GM18526 (cell line): ENCODE data around the gene CCR9.

Experiments used
- POLR2A ChIP-seq: IDR thresholded peaks from 3 replicates; pipeline ENCODE4 v1.6.1; 2011; ENCODE audit not compliant: insufficient read length; ENCODE audit errors: extremely low read depth

The CCR9 gene

DNA sequence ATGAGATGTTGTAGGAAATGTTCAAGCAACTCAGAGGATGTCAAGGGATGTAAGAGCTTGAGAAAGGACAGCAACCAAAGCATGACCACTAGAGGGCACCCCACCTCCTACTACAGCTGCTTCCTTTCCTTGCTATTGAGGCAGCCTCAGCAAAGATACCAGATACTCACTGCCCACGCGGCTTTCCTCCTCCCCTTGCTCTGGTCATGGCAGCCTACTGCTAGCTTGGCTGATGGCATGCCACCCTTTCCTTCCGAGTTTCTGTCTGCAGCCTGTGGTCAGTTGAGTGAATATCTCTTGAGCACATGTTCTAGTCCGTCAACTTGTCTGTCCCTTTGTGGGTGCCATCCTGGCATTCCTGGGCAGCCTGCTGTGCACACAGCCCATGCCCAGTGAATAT lies 52.5 kb downstream of the CCR9 start:
- no peak for TF ChIP-seq POLR2A

DNA sequence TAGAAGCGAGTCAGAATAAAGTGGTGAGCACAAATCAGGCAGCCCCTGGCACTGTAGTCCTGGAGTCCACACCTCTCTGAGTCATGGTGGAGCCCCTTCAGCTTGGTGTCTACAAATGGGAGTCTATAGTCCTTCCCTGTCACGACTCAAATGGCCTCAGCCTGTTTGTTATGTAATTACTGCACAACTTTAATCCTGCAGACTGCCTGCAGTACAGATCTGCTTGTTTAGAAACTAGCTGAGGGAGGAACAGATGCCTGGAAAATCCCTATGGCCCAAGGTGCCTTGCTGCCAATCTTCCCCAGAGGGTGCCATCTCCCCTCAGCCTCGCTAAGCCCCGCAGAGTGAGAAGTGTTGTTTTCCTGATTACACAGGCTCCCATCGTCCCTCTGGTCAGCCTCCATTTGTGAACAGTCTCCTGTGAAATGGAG lies 53.0 kb downstream of the CCR9 start:
- no peak for TF ChIP-seq POLR2A

DNA sequence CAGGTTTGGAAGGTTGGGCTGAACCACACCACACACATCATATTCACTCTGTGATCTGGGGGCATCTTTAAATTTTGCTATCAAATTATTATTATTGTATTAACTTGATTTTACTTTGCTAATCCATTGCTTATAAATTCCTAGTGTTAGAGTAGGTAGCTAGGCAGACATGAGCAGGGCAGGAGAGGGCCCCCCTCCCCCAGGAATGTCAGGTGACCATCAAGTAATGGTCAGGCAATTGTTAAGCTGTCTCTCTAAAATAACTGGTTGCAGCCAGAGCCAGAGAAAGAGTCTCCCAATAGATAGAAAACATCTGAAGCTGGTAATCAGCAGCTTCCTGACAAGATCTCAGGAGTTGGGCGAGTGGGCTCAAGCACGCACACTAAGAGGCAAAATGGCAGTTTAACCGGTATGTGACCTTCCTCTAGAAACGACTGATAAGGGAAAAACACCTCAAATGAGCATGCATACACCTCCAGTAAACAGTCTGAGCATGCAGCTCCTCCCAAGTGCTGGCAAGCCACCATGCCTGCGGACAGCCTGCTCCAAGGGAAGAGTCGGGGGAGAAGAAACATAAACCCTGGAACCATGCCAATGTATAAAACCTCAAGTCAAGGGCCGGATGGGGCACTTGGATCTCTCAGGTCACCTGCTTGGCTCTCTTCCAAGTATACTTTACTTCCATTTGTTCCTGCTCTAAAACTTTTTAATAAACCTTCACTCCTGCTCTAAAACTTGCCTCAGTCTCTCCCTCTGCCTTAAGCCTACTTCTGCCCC lies 53.8 kb downstream of the CCR9 start:
- TF ChIP-seq POLR2A: no peak

DNA sequence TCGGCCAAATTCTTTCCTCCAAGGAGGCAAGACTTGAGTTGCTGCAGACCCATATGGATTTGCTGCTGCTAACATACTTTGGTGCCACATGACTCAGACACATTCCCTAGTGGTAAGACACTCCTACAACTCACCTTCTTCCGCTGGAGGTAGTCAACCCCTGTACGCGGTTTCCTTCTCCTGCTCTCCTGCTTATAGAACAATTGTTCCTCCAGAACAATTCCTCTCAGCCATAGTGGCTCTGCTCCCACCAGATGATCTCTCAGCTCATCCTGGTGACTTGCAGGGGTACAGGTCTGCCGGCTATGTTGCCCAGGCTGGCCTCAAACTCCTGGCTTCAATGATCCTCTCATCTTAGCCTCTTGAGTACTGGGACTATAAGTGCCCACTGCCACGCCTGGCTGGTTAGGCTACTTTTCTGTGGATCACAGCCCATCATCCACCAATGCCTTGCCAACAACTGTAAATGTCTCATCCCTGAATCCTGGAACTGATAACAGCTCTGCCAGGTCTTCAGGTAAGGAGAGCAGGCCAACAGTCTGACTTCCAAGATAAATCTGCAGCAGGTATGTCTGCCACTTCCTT lies 54.5 kb downstream of the CCR9 start:
- no peak for TF ChIP-seq POLR2A

DNA sequence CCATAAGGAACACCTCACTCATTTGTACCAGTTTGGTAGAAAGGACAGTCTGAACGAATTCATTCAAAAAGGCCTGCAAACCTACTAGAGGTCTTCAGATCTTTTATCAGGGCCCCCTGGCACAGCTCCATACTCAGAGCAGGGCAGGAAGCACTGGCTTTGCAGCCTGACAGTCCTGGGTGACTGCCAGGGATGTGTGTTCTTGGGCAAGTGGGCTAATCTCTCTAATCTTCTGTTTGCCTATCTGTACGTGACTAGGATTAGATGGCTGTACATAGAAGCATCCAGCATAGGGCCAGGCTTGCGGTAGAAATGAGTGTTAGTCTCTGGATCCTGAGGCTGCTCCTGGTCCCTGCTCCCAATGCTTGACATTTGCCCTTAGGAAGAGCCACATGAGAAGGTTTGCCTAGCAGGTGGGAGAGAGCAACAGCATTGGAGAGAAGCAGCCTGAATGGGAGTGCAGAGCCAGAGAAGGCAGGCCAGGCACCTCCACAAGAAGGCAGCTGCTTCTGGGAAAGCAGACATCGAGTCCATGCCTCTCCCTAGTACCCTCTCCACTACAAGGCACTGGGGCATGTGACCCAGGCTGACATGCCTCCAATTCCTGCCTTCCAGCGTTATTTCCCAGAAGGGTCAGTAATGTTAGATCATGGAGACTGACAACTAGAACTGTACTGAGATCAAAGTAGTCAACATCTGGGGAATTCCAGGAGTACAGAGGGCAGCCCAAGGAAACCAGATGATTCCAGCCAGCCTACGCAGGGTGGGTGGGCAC lies 55.9 kb downstream of the CCR9 start:
- TF ChIP-seq POLR2A: no peak

DNA sequence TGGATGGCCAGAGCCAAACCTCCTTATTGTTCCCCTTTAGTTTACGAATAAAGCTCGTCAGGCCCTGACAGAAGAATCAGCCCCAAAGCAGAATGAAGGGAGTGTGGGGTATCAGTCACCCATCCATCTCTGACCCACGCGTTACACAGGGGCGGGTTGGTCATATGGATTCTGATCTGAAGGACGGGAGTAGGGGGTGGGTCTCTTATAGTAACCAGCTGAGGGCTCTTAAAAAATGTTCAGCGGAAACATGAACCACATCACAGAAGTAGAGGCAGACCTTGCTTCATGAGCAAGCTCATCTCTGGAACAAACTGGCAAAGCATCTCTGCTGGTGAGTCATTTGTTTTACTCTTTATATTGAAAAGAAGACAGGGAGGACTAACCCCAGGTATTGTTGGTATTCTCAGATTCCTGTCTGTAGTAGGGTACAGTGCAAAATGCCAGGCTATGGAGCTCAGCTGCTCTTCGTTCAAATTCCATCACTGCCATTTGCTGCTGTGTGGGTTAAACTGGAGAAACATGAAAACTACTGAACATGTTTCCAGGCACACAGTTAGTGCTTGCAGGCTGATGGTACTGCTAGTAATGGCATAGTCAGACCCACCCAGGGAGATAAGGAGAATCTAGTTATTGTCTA lies 57.0 kb downstream of the CCR9 start, which contains the start of gene CXCR6:
CXCR6 (plus strand) TSS at position 258 of the 640 bp plus-strand sequence. CDS start 3,018 bp downstream, outside the sequence.
- no peak for TF ChIP-seq POLR2A

DNA sequence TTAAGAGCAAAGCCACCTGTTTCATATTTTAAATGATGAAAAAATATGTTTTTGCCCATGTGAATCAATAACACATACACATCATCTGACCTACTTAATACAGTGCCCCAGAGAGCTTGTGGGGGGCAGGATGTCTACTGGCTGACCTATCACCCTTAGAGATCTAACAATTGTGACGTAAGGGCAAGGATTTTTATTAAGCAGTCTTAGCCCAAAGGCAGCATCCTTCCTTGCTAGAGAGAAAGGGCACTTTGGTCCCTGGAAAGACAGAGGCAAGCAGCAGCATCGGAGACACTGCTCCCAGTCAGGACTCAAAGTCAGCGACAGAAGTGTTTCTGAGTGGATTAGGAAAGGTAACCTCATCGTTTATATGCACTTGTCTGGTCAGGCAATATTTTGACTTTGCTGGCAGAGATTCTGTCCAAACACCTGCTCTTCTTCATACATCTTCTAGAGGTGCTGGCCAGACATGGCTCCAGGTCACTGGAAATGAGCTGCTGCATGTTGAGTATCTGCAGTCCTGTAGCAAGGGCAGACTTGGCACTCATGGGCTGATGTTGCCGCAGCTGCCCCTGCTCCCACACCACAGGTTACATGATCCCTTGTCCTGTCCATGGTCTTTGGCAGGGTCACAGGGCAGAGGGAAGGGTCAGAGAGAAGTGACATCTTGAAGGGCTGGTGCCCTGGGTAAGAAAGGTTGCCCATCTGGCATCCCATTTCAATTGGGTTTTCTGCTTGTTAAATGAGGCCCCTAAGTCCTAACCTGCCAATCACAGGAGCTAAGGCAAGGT lies 58.7 kb downstream of the CCR9 start:
- no peak for TF ChIP-seq POLR2A

DNA sequence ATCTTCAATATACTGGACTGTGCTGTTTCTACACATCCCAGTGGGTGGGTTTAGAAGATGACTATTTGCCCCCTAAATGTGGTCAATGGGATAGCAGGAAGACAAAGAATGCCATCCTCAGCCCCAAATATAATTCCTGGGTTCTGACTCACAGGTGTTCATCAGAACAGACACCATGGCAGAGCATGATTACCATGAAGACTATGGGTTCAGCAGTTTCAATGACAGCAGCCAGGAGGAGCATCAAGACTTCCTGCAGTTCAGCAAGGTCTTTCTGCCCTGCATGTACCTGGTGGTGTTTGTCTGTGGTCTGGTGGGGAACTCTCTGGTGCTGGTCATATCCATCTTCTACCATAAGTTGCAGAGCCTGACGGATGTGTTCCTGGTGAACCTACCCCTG lies 60.0 kb downstream of the CCR9 start:
- no peak for TF ChIP-seq POLR2A

DNA sequence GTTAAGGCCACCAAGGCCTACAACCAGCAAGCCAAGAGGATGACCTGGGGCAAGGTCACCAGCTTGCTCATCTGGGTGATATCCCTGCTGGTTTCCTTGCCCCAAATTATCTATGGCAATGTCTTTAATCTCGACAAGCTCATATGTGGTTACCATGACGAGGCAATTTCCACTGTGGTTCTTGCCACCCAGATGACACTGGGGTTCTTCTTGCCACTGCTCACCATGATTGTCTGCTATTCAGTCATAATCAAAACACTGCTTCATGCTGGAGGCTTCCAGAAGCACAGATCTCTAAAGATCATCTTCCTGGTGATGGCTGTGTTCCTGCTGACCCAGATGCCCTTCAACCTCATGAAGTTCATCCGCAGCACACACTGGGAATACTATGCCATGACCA lies 60.5 kb downstream of the CCR9 start:
- TF ChIP-seq POLR2A: no peak

DNA sequence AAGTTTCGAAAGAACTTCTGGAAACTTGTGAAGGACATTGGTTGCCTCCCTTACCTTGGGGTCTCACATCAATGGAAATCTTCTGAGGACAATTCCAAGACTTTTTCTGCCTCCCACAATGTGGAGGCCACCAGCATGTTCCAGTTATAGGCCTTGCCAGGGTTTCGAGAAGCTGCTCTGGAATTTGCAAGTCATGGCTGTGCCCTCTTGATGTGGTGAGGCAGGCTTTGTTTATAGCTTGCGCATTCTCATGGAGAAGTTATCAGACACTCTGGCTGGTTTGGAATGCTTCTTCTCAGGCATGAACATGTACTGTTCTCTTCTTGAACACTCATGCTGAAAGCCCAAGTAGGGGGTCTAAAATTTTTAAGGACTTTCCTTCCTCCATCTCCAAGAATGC lies 61.0 kb downstream of the CCR9 start:
- TF ChIP-seq POLR2A: no peak

DNA sequence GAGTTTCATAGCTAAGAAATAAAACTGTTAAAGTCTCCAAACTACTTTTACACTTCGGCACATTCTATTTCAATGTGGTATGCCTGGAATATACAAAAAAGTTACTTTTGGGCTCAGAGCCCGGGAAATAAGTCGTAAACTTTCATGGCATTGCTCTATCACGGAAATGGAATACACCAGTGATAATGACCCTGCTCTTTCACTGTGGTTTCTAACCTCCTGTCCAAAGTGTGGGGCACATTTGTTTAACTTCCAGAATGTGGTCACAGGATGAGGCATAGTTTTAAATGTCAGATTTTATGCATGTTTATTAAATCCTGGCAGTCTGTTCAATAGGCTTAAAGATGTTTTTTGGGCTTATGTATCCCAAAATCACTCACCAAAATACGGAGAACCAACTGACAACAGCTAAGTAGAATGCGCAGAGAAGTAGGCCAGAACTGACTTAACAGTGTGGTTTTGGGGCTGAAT lies 62.0 kb downstream of the CCR9 start:
- no peak for TF ChIP-seq POLR2A

DNA sequence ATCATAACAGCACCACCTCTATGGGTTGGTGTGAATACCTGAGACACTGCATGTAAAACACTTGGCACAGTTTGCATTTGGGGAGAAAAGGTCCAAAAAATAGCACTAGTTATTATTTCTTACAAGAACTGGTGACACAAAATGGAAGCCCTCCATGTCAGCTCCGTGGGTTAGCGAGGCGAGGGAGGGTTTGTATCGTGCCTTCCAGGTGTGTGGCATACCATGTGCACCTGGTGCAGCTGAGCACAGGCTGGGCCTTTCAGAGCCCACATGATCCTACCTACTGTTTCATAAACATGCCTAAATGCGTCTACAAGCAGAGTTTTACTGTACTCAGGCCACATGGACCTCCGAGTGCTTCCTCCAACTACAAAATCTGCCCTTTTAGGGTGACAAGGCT lies 62.5 kb downstream of the CCR9 start:
- TF ChIP-seq POLR2A: no peak

DNA sequence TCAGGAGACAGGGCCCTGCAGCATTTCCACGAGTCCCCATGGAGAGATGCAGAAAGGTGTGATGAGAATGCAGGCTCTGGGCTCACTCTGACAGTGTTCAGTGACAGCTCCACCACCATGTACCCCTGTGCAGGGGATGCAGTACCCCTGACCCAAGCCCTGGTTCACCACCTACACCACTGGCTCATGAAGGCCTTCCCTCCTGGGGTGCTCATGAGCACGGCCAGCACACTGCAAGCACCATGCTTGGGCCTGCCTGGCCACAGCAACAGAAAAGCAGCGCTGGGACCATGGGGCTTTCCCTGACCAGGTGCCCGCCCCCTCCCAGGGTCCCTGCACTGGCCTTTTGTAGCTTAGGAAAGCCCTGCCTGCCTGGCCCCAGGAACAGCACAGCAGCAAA lies 63.1 kb downstream of the CCR9 start:
- TF ChIP-seq POLR2A: no peak

DNA sequence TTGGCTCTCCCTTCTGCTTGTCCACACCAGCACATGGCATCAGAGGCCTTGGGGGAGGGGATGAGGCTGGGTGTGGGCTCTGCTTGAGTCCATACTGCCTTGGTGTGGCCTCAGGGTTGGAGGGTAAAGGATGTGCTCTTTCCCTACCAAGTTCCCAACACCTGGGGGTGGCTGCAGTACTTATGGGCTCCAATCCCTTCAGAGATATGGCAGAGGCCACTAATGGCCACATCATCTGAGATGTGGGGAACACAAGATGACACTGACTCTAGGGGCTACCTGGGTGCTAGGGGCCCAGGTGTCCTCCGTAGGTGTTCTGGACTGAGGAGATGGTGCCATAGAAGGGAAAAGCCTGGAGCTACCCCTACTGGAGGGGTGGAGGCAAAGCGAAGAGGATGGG lies 63.8 kb downstream of the CCR9 start:
- no peak for TF ChIP-seq POLR2A
